Esophagus muscularis mucosa (tissue), 3 donors: ENCODE measurements around the gene CD82.

Source experiments
- CTCF ChIP-seq, 3 experiments: fragments of 200-600 bp in 2 of 3; fragments of 450-650 bp in 1 of 3; sonication (generic) in 2 of 3; IDR thresholded peaks; one replicate each; pipeline ENCODE4 v1.5.1; 2017 to 2019; ENCODE audit warnings: antibody characterized with exemption in 3 of 3, mild to moderate bottlenecking in 2 of 3, moderate library complexity in 1 of 3
- POLR2A ChIP-seq: fragments of 450-650 bp; IDR thresholded peaks from one replicate; pipeline ENCODE4 v1.6.1; 2017; ENCODE audit warnings: antibody characterized with exemption, moderate library complexity, mild to moderate bottlenecking, low read depth
- POLR2AphosphoS5 ChIP-seq, 2 donors: sonication (generic); formaldehyde crosslinking; IDR thresholded peaks; one replicate each; pipeline ENCODE4 v1.6.1; 2017; ENCODE audit warnings: antibody characterized with exemption in 2 of 2

DNA sequence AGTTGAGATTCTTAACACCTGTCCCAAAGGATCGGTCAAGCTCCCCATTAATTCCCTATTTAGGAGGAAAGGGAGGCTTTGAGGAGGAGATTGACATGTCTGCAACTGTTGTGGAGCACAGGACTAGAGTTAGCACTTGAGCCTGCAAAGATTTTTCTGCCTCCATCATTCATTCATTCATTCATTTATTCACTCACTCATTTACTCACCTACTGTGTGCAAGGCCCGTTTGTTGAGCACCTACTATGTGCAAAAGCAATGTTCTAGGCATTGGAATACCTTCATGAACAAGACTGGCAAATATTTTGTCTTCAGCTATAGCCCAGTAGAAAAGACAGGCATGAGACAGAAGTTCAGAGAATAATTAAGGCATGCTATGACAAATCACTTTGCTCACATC, 43.2 kb upstream of the CD82 start:
- no peak for TF ChIP-seq CTCF (IDR thresholded peaks at IDR 0.05)
- no peak for TF ChIP-seq POLR2AphosphoS5 (IDR thresholded peaks at IDR 0.05)
- TF ChIP-seq POLR2A = no peak
